Measurements from ENCODE around the gene KLF3. TPM values are rescaled to one million over a fixed set of nuclear protein-coding genes. Genes with fewer than 3 reads are reported as not detected.

KLF3 gene
- total and polyA plus RNA-seq, 2 of the 8 experiments (the other 6 are each of a cell fraction or from before 2014, with no cell fraction given), result 8.0 to 14.9 TPM

DNA sequence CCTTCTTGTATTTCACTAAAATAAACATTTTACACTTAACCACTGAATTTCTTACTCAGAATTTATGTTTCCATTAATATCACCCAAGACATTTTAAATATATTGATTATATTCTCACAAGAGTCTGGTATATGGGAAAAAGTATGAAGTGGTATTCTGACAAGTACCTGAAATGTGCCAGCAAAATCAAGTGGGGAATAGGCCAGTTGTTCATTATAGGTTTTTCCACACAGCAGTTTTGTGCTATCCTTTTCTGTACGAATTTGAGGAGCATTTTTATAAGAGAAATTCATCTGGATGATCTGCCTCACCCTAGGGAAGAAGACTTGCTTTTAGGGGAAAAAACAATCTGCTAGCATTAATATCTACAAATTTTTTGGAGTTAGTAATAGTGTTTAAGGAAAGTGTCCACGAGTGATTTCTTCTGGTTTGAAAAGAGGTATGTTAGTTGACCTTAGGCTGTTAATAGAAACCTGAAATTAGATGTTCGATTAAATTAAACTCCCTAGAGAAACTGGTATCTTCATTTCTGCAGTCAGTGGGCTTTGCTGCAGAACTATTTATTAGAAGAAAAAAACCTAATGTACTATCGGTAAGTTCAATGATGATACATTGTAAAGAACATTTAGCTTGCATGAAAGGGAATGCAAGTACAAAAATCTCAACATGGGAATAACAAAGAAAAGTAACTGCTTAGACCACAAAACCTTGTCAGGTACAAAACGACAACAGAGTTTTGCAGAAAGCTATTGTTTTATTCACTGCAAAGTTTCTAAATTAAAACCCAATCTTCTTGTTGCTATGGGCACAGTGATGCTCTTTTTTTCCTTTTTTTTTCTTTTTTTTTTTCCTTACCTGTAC is 1.8 kb downstream of the KLF3 start:
- H2AFZ ChIP-seq (ENCODE audit: low read length), result no peak overlapping the region
- peaks cover 2% of the 10 kb centered on the region; the same call in 1 of the 2 replicates for H3K79me1 ChIP-seq (ENCODE audit: low read depth, low read length)
- H3K4me3 ChIP-seq (ENCODE audit: extremely low read depth in 1 of 4, insufficient read depth in 2 of 4, low read depth in 3 of 4, low read length in 4 of 4), result peak overlapping the region; percentile 75 to 92 (median 80)
- no peak overlapping the region for H3K14ac ChIP-seq (ENCODE audit: insufficient read length)
- H3K79me2 ChIP-seq (ENCODE audit: control insufficient read depth in 1 of 2, insufficient read depth in 2 of 2, low read length in 2 of 2), result peaks cover 0 to 50% of the 10 kb centered on the region in 2 experiments; a peak in 2 of 4 replicates
- peaks cover 2% of the 10 kb centered on the region; the same call in 1 of the 2 replicates for H3K23me2 ChIP-seq (ENCODE audit: low read depth, low read length)
- no peak for DNase-seq (ENCODE audit: low read depth in 1 of 2, low spot score in 2 of 2)
- no peak overlapping the region for H3K27ac ChIP-seq (ENCODE audit: low read depth, low read length)
- H3K9me3 ChIP-seq (ENCODE audit: insufficient read depth in 2 of 2, low read depth in 1 of 2, low read length in 1 of 2), result no peaks in the 10 kb centered on the region
- H3K9ac ChIP-seq (replicated peaks in 1 of 4; ENCODE audit: extremely low read depth in 1 of 4, low read depth in 3 of 4, low read length in 3 of 4), result peak overlapping the region in 1 of 4 experiments; percentile 59; a peak in 1 of 7 replicates
- H2BK15ac ChIP-seq (ENCODE audit: low read length), result no peak overlapping the region
- no peak overlapping the region for H2BK120ac ChIP-seq (replicated peaks; ENCODE audit: low read depth, low read length)
- H3K4me2 ChIP-seq (ENCODE audit: insufficient read depth in 1 of 2, low read depth in 2 of 2, low read length in 2 of 2), result peak overlapping the region; percentile 85 to 94
- no peak overlapping the region for H4K91ac ChIP-seq (replicated peaks; ENCODE audit: insufficient read length, low read length)
- no peak overlapping the region for H2BK12ac ChIP-seq (ENCODE audit: low read depth, low read length)
- no peak overlapping the region for H2AK5ac ChIP-seq (ENCODE audit: low read depth, low read length)
- peaks cover 0 to 1% of the 10 kb centered on the region in 2 experiments for H4K20me1 ChIP-seq (replicated peaks in 1 of 2; ENCODE audit: control insufficient read depth in 1 of 2, insufficient read depth in 2 of 2, low read length in 2 of 2)
- H3K56ac ChIP-seq (replicated peaks; ENCODE audit: insufficient read length, low read depth, low read length), result no peak overlapping the region
- no peak overlapping the region for H3K4ac ChIP-seq (replicated peaks; ENCODE audit: insufficient read length, low read depth, low read length)
- no peak overlapping the region for H3K23ac ChIP-seq (ENCODE audit: insufficient read length)
- ChIA-PET POLR2A (ENCODE audit: partially characterized antibody) (interaction anchor here (0.8 to 1.7 kb wide), 6 partner anchors 8 to 443 kb away, joined by 3 to 10 read pairs (median 4); no protein-coding TSS in a partner anchor), CTCF (ENCODE audit: partially characterized antibody) (interaction anchor here (0.7 to 1.3 kb wide), 4 partner anchors 9 to 597 kb away, joined by 3 to 6 read pairs (median 3); no protein-coding TSS in a partner anchor)
- no peak overlapping the region for H4K5ac ChIP-seq (ENCODE audit: insufficient read length, low read depth, low read length)
- no peak overlapping the region for H2BK20ac ChIP-seq (ENCODE audit: low read length)
- peaks cover 9 to 22% (median 10%) of the 10 kb centered on the region in 4 experiments; a peak in 5 of 7 replicates for H3K4me1 ChIP-seq (replicated peaks in 1 of 4; ENCODE audit: control insufficient read depth in 3 of 4, insufficient read depth in 4 of 4, low read length in 3 of 4)
- no peak overlapping the region for H2BK5ac ChIP-seq (ENCODE audit: low read depth, low read length)
- 46% methylated on average over 5 of the region's 5 CpGs; no CpG with 5 or more reads in 1 of the 2 experiments for WGBS, 2 experiments (ENCODE audit: extremely low coverage in 1 of 2, insufficient coverage in 1 of 2, insufficient read length in 1 of 2, insufficient replicate concordance in 2 of 2, low coverage in 1 of 2, low lambda C conversion rate in 2 of 2, missing lambda C conversion rate in 1 of 2)
- no peak overlapping the region; the same call in 1 of the 2 replicates for H3K18ac ChIP-seq (ENCODE audit: extremely low read depth, low read length)
- FAIRE-seq, result peak; percentile 36
- H4K8ac ChIP-seq (ENCODE audit: extremely low read depth, insufficient read depth, low read length), result no peak overlapping the region
- H3K27me3 ChIP-seq (replicated peaks in 1 of 4; ENCODE audit: control insufficient read depth in 3 of 4, extremely low read depth in 1 of 4, insufficient read depth in 3 of 4, low read length in 3 of 4), result peaks cover 0 to 15% (median 13%) of the 10 kb centered on the region in 4 experiments; a peak in 6 of 7 replicates
- no peaks in the 10 kb centered on the region for H3K36me3 ChIP-seq (ENCODE audit: control insufficient read depth in 2 of 4, insufficient read depth in 4 of 4, low read length in 3 of 4)
- no peak for TF ChIP-seq E2F6 (IDR thresholded peaks at IDR 0.05)
- TF ChIP-seq EZH2 (IDR thresholded peaks at IDR 0.05; ENCODE audit: low read depth, low read length, severe bottlenecking), result no peak
- TF ChIP-seq TEAD4 (IDR thresholded peaks at IDR 0.05; ENCODE audit: low read depth, low read length), result no peak
- no peak for TF ChIP-seq PHF8 (conservative IDR thresholded peaks at IDR 0.05; ENCODE audit: low read depth, low read length)
- no peak for TF ChIP-seq HDAC6 (IDR thresholded peaks at IDR 0.05; ENCODE audit: low read depth, low read length)
- TF ChIP-seq ASH2L (IDR thresholded peaks at IDR 0.05; ENCODE audit: low read length), result no peak
- no peak for TF ChIP-seq BACH1 (IDR thresholded peaks at IDR 0.05; ENCODE audit: low read length)
- TF ChIP-seq BRCA1 (IDR thresholded peaks at IDR 0.05; ENCODE audit: low read depth, low read length), result no peak
- no peak for TF ChIP-seq CEBPB (IDR thresholded peaks at IDR 0.05; ENCODE audit: low read depth, low read length)
- TF ChIP-seq RXRA (IDR thresholded peaks at IDR 0.05; ENCODE audit: insufficient read depth, low read depth, low read length), result no peak
- no peak for TF ChIP-seq MAX (IDR thresholded peaks at IDR 0.05)
